HepG2 (cell line): ENCODE measurements around the gene ALB. TPM values are rescaled to one million over a fixed set of nuclear protein-coding genes. Genes with fewer than 3 reads are reported as not detected.

Experiments used
- CBX5 ChIP-seq: sonication (generic); formaldehyde crosslinking; IDR thresholded peaks from 2 replicates; pipeline ENCODE4 v1.4.0; 2020; ENCODE audit warnings: missing genetic modification reagents, borderline replicate concordance
- HCFC1 ChIP-seq: fragments of 150-350 bp; IDR thresholded peaks from 2 replicates; pipeline ENCODE4 v1.6.1; 2014; ENCODE audit warnings: low read depth, low read length
- HIVEP1 ChIP-seq: sonication (generic); formaldehyde crosslinking; IDR thresholded peaks from 2 replicates; pipeline ENCODE4 v1.4.0; 2020; ENCODE audit warnings: mild to moderate bottlenecking, missing genetic modification reagents
- KDM5B ChIP-seq: sonication (generic); formaldehyde crosslinking; IDR thresholded peaks from 2 replicates; pipeline ENCODE4 v1.4.0; 2020; ENCODE audit warnings: missing genetic modification reagents, mild to moderate bottlenecking, borderline replicate concordance
- NFE2L2 ChIP-seq: fragments of 150-350 bp; IDR thresholded peaks from 2 replicates; pipeline ENCODE4 v1.6.1; 2014; ENCODE audit warnings: low read length
- PITX1 ChIP-seq: sonication (generic); formaldehyde crosslinking; IDR thresholded peaks from 2 replicates; pipeline ENCODE4 v1.5.1; 2020; ENCODE audit warnings: mild to moderate bottlenecking, missing genetic modification reagents
- RBFOX2 ChIP-seq: fragments of 200-400 bp; formaldehyde crosslinking; IDR thresholded peaks from 2 replicates; pipeline ENCODE4 v1.6.1; 2017; ENCODE audit warnings: low read depth, mild to moderate bottlenecking, low read length
- SIN3A ChIP-seq: IDR thresholded peaks from 2 replicates; pipeline ENCODE4 v1.6.1; 2011; ENCODE audit warnings: low read depth, mild to moderate bottlenecking, control low read depth, low read length, borderline replicate concordance
- ZBTB40 ChIP-seq, 2 experiments: fragments of 450-650 bp in 1 of 2; sonication (generic) in 1 of 2; formaldehyde crosslinking in 1 of 2; IDR thresholded peaks; 2 replicates each; pipeline versions ENCODE4 v1.6.1 to v1.8.0; 2016 to 2022; ENCODE audit warnings: antibody characterized with exemption in 1 of 2, mild to moderate bottlenecking in 1 of 2, missing genetic modification reagents in 1 of 2
- ZNF253 ChIP-seq: sonication (generic); formaldehyde crosslinking; IDR thresholded peaks from 2 replicates; pipeline ENCODE4 v1.8.0; 2022; ENCODE audit warnings: mild to moderate bottlenecking, missing genetic modification reagents, borderline replicate concordance
- ZNF318 ChIP-seq: sonication (generic); formaldehyde crosslinking; IDR thresholded peaks from 2 replicates; pipeline ENCODE4 v1.4.0; 2020; ENCODE audit warnings: mild to moderate bottlenecking, missing genetic modification reagents
- polyA plus RNA-seq, 8 experiments: library from polyadenylated mRNA; depleted of rRNA in 3 of 8; stranded (reverse) in 7 of 8; unstranded in 1 of 8; fragments of >200 nt; fragmentation: Illumina TruSeq in 4 of 8; extraction: Trizol in 4 of 8; gene quantifications; 2 replicates each; pipeline versions ENCODE4 v1.2.1 to v1.2.3, GENCODE V29; 2011 to 2016; ENCODE audit warnings: low read depth in 4 of 8, missing spikeins in 1 of 8, mixed read lengths in 1 of 8; ENCODE audit not compliant: insufficient read depth in 1 of 8
- total RNA-seq, 5 experiments: library from RNA; depleted of rRNA; stranded (reverse); fragments of >200 nt; fragmentation: Illumina TruSeq; extraction: Trizol; gene quantifications; 2 replicates each; pipeline ENCODE4 v1.2.3, GENCODE V29; 2016; ENCODE audit warnings: low read depth in 1 of 5

ALB gene
- total and polyA plus RNA-seq, 2 of the 13 experiments (the other 11 are each of a cell fraction or from before 2014, with no cell fraction given), result 22,259 to 22,625 TPM

DNA sequence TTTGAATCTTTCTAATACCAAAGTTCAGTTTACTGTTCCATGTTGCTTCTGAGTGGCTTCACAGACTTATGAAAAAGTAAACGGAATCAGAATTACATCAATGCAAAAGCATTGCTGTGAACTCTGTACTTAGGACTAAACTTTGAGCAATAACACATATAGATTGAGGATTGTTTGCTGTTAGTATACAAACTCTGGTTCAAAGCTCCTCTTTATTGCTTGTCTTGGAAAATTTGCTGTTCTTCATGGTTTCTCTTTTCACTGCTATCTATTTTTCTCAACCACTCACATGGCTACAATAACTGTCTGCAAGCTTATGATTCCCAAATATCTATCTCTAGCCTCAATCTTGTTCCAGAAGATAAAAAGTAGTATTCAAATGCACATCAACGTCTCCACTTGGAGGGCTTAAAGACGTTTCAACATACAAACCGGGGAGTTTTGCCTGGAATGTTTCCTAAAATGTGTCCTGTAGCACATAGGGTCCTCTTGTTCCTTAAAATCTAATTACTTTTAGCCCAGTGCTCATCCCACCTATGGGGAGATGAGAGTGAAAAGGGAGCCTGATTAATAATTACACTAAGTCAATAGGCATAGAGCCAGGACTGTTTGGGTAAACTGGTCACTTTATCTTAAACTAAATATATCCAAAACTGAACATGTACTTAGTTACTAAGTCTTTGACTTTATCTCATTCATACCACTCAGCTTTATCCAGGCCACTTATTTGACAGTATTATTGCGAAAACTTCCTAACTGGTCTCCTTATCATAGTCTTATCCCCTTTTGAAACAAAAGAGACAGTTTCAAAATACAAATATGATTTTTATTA is 28.3 kb downstream of the ALB start (continued):
- TF ChIP-seq ZNF253, result no peak
- peak; percentile 79 for TF ChIP-seq RBFOX2
- no peak for TF ChIP-seq ZBTB40 (IDR thresholded peaks at IDR 0.05)
- TF ChIP-seq ZBTB40 (CRISPR knock-in tag; IDR thresholded peaks at IDR 0.05), result no peak
- TF ChIP-seq HIVEP1, result no peak
- TF ChIP-seq PITX1 (CRISPR knock-in tag), result peak; percentile 73
- no peak for TF ChIP-seq HCFC1
- TF ChIP-seq KDM5B (CRISPR knock-in tag), result no peak
- TF ChIP-seq SIN3A, result no peak
- TF ChIP-seq NFE2L2, result no peak
- no peak for TF ChIP-seq CBX5
- TF ChIP-seq ZNF318 (CRISPR knock-in tag), result no peak
